ENCODE data around the gene STARD5.

The STARD5 gene

DNA sequence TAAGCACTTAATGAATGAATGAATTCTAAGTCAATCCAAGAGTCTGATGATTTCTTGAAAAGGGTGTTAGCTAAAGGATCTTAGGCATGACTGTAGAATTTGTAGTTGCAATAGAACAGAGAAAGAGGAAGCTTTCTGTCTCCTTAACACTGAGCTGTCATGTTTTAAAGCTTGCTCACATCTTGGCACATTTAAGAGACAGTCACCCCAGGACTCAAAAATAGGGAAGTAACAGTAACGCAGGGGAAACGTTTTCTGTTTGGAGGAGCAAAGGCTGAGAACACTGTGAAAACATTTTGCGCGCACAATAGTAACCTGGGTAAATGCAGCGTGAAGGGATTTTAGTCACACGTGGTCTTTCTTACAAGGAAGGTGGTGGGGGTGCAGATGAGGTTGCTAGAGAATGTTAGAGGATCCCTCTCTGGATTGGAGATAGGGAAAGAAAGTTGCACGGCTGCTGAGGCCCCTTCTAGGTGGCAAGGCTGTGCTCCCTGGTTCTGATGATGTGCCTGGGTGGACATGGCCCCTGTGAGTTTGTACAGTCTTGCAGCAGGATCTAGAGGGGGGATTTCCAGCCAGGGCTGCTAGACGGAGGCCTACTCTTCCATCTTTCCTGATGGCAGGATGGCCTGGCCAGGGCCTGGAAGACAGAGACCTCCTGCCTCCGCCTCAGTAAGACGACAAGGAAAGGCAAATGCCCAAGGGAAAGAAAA is 12.0 kb downstream of the STARD5 start:
- DNase-seq (ENCODE audit: low spot score), result peak; percentile 33

DNA sequence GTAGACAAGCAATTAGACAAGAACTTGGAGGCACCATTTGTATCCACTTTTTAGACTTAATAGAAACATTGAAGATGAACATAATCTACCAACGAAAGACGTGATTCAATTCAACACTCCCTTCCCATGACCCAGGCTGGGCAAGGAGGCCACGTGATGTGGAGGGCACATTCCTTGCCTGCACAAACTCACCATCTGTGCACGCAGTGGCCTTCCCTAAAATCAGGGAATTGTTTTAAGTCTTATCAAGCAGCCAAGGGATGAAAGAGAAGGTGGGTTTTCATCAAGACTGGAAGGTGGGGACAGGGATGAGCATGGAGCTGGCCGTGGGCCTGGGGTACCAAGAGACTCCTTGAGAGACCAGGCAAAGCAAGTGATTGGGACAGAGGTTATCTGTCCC is 13.5 kb downstream of the STARD5 start:
- DNase-seq (ENCODE audit: low spot score), result no peak

DNA sequence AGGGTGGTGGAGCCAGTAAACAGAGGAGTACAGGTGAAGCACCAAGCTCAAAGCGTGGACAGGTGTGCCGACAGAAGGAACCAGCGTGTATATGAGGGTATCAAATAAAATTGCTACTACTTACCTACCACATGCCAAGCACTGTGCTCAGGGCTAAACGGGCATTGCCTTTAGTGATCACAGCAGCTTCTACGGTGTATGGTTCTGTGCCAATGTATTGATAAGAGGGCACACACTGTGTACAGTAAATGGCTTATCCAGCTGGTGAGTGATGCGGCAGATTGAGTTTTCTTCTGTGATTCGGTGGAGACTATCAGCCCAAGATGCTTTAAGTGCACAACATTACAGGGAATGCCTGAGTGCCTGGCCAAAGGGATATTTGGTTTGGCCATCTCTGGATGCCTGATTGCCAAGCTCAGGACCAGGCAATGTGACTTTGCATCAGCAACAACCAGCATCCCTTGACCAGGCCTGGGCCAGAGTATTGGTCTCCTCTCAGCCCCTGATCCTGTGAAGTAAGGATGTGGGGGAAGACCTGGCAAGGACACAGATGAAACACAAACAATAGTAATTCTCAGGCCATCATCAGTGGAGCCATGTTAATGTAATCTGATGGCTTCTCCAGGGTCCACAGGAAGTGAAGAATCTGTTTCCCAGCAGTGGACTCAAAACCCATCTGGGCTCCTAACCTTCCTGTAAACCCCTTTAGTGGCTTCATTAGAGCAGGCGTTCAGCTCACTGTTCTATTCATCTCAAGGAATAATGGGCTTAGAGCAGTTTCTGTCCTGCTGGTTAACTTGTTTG is 14.1 kb downstream of the STARD5 start:
- no peak for DNase-seq (ENCODE audit: low spot score)

DNA sequence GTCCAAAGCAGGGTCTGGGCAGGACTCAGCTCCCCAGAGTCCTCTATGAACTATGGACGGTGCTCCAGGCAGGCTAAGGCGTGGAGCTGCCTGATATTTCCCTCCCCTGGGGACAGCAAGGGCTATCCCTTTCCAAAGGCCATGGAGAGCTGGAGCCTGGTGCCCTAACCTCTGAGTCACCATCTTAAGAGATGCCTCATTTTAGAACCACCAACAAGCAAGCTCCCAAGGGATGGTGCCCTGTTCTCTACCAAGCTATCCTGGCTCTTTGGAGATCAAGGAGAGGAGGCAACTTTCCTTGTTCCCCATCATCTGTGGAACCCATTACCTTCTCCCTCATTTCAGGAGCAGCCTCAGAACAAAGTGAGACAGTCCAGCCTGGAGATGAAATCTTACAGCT is 15.7 kb downstream of the STARD5 start:
- no peak for DNase-seq (ENCODE audit: low spot score)

DNA sequence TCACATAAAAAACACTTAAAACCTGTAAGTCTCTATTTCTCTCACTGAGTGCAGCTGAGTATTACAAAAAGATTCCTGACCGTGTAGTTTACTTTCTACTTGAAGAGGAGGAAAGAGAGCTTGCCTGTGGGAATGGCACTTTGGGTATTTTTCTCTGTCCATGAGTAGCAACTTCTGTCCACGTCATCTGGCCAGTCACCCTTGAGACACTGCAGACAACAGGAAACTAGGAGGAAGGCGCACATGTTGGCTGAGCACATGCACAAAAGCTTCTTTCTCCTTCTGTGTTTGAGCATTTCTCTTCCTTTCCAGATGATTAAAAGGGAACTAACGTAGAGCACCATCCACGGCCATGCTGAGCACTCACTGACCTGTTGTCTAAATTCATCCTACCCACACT is 19.7 kb downstream of the STARD5 start:
- peak; percentile 67 for DNase-seq (ENCODE audit: low spot score)

DNA sequence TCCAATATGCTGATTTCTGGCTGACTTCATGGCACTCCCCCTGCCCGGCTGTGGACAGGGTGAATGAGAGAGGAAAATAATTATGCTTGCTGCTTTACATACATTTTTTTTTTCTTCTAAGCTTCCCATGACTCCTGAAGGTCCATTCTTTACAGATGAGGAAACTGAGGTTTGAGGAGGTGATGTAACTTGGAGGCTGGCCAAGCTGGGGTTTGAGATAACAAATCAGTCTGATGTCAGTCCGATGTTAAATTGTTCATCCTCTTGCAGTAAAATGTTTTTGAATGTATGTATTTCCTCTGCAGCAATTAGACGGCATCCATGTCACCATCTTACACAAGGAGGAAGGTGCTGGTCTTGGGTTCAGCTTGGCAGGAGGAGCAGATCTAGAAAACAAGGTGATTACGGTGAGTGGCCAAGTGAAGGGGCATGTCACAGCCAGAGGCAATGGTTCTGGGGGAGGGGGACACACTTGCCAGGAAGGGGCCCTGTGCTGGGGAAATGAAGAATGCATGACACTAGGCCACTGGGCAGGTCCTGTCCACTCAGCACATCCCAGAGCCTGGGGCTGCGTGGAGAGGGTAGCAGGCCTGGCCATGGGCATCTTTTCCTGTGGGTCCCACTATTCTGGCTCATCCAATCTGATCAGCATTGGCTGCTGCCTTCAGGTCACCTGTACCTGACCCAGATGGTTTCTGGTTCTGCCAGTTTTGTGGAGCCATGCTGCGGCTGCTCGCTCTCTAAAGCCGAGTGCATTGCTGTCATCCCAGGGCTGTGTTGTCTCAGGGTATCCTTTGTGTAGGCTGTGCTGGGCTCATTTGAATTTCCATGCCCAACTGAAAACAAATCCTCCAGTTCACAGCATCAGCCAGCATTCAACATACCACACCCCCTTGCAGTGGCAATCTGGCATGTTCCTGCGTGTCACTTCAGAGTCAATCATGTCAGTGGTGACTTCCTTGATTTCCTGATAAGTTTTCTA is 20.4 kb downstream of the STARD5 start:
- no peak for DNase-seq (ENCODE audit: low spot score)

DNA sequence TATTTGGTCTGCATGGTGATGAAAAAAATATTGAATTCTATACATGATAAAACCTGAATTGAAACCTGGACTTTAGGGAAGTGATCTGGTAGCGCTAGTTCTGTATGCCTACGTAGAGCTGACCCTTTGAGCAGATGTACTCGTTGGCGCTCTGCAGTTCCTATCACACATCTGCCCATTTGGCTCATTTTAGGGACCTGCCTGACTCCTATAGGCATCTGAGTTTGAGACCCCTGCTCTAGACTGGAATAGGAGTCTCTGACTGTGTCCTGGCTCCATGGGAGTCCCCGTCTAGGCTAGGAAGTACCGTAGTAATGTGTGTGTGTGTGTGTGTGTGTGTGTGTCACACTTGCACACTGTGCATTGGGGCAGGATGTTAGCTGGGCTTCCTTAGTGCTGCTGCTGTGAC is 21.2 kb downstream of the STARD5 start:
- DNase-seq (ENCODE audit: low spot score), result no peak

DNA sequence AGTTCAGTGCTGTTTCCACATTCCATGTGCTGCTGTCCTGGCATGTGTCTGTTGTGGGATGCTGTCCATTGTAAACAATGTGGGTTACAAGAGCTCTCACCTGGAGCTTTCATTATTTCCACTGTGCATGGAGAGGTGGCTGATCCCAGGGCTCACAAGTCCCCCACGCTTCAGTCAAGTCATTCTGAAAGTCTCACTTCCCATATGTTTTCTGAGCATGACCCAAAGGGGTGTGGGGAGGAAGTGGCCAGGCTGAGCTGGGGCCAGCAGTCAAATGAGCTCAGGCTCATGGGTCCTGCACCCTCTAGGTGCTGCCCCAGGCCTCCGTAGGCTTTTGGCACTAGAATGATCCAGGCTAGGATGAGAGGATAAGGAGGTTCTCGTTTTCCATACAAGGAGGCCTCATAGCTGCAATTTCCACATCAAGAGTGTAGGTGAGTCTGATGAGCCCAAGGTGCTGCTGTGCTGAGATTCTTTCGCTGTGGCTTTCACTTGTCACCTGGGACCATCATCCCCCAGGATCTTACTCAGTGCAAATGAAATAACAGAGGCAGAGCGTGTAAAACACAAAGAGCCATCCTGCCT is 22.0 kb downstream of the STARD5 start:
- no peak for DNase-seq (ENCODE audit: low spot score)

DNA sequence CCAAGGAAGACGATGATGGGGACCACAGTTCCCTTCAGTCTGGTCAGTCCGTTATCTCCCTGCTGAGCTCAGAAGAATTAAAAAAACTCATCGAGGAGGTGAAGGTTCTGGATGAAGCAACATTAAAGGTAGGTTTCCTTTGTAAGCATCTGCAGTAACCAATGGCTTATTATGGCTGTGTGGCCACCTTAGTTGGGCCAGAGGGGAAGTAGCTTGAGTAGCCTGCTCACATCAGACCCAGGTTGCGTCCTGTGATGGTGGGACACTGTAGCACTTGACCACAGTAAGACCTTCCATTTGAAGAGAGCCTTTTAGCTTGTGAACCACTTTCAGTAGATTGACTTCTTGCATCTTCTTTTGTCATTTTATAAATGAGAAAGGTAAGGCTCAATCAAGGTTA is 22.6 kb downstream of the STARD5 start:
- DNase-seq (ENCODE audit: low spot score), result no peak

DNA sequence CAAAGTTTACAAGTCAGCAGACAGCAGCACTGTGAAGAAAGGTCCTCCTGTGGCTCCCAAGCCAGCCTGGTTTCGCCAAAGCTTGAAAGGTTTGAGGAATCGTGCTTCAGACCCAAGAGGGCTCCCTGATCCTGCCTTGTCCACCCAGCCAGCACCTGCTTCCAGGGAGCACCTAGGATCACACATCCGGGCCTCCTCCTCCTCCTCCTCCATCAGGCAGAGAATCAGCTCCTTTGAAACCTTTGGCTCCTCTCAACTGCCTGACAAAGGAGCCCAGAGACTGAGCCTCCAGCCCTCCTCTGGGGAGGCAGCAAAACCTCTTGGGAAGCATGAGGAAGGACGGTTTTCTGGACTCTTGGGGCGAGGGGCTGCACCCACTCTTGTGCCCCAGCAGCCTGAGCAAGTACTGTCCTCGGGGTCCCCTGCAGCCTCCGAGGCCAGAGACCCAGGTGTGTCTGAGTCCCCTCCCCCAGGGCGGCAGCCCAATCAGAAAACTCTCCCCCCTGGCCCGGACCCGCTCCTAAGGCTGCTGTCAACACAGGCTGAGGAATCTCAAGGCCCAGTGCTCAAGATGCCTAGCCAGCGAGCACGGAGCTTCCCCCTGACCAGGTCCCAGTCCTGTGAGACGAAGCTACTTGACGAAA is 24.2 kb downstream of the STARD5 start:
- no peak for DNase-seq (ENCODE audit: low spot score)

DNA sequence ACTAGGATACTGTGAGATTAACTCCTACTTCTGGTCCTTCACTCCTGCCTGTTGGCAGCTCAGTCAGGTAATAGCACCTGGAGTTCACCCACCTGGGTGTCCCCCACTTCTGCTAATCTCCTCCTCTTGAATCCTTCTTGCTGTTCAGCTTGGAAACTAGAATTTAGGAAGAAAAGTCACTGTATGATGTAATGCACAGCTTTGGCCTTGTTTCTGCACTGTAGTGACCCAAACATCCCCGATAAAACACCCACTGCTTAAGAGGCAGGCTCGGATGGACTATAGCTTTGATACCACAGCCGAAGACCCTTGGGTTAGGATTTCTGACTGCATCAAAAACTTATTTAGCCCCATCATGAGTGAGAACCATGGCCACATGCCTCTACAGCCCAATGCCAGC is 24.8 kb downstream of the STARD5 start:
- DNase-seq (ENCODE audit: low spot score), result no peak

DNA sequence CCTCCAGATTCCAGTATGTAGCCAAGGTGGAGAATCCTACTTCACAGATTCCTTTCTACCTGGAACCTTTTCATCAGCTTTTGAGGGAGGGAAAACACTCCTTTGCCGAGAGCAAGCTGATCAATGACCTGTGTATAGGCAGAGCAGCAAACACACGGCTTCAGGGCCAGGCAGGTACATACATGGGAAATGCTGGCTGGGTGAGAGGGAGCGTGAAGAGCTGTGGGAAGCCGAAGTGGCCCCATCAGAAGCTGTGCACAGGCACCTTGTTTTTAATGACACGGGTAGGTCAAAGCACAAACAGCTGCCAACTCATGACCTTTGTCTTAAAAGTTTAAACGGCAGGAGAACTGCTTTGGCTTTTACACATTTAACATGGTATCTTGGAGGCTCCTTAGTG is 25.3 kb downstream of the STARD5 start:
- DNase-seq (ENCODE audit: low spot score), result no peak

DNA sequence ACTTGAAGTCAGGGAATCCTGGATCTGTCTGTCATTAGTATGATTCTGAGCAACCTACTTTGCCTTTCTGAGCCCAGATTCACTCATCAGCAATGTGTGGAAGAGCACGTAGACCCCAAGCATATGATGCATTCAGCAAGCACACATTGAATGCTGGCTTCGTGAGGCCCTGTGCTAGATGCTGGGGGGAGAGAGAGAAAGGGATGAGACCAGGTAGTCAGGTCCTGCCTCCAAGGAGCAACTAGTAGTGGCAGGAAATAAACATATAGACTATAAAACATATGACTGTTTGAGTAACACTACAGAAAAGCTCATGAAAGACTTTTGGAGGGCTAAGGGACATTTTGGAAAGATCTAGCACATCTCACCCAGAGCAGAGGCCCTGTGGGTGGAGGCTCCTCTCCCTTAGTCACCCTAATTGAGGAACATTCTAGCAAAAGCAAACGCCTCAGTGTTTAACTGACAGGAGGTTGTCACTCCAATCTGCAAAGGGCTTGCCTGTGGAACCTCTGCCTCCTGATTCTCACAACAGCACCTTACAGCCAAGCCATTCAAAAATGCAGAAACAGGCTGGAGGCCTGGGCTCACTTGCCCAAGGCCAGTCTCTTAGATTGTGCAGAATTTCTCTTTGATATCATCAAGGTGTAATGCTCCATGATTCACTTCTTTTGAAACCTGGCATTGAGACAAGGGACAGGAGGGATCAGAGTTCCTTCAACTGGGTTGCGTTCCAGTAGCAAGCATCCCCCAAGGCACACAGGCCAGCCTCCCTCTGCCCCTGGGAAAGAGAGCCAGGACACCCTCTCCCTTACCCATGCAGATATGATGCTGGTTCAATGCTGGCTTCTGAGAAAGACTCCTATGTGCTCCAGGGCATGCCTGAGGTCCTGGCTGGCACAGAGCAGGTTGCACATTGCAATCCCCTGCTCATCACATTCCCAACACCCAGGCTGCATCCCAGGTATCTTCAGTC is 26.1 kb downstream of the STARD5 start:
- no peak for DNase-seq (ENCODE audit: low spot score)

DNA sequence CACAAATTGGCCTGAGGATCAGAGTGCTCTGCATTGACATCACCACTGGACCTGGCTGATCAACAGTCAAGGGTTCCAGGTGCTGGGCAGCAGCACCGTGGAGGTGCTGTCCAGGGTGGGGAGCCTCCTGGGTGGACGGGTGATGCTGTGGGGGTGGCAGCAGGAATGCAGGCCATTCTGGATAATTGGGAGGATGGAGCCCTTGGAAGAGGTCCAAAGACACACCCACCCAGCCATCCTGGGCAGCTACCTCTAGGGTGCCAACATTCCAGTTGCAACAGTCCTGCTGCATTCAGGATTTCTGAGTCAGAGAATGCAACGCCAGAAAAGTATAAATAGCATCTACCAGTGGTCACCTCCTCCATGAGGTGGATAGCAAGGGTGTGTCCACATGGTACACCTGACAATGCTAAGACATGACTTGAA is 26.8 kb downstream of the STARD5 start:
- DNase-seq (ENCODE audit: low spot score), result peak; percentile 76

DNA sequence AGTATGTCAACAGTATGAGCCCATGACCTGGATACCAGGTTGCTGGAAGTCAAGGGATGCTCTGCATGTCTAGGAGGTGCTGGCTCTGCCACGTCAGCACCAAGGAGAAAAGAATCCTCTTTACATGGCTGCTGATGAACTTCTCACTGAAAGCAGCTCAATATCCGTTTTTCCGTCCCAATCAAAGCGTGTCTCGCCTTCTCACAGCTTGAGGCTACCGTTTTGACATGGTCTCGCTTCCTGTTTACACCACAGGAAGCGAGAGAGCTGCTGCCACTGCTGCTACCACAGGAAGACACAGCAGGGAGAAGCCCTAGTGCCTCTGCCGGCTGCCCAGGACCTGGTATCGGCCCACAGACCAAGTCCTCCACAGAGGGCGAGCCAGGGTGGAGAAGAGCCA is 27.3 kb downstream of the STARD5 start:
- no peak for DNase-seq (ENCODE audit: low spot score)

DNA sequence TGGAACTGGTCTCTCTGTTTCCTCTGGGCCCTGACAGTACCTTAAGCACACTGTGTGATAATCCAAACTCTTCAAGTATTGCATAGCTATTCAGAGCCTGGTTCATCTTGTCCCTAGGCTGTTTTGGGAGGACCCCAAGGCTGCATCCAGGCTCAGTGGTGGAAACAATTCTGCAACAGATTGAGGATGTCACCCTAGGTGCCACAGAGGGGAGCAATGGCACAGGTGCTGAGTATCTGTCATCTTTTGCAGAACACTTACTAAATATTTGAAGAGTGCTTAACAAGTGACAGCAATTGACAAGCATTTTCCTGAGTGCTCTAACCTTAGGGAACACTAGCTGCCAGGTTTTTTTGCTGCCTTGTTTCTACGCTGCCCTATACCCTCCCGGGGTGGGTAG is 27.8 kb downstream of the STARD5 start:
- no peak for DNase-seq (ENCODE audit: low spot score)

DNA sequence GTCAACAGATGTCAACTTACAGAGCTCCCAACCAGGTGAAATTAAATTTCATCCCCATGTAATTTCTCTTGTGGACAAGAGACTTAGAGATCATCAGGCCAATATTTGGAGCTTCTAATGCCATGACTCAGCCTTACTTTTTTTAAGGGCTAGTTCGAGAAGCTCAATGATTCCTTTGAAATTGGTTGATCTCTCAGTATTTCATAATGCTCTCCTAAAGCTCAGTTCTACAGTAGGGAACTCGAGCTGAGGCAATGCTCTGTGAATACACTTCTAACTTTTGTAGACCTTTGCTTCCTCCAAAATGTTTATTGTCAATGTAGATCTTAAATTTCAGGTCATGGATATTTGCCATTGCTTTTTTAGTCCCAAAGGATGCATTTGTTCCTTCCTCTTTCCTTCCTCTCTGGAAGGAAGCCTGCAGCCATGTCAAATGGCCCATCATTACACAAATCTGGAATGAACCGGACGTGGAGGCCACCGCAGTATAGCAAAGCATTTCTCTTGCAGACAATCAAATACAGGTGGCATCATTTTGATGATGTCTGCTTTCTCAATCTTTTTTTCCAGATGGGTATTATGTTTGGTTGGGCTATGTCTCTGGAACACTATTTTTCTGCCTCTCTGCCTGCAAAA is 28.3 kb downstream of the STARD5 start:
- no peak for DNase-seq (ENCODE audit: low spot score)

DNA sequence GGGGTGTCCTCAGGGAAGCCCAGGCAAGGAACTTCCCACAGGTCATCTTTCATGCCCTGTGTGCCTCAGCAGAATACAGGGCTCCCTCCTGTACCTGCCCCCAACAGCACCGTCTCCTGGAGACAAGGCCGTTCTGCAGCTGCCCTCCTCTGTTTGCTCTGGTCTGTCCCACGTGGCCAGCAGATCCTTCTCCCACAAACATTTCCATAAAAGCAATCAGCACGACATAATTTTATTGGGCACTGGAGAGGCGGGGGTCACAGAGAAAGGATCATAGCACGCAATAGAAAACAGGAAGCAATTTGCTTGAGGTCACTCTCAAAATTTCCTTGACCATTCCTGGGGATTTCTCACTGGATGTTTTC is 29.4 kb downstream of the STARD5 start:
- DNase-seq (ENCODE audit: low spot score), result no peak

DNA sequence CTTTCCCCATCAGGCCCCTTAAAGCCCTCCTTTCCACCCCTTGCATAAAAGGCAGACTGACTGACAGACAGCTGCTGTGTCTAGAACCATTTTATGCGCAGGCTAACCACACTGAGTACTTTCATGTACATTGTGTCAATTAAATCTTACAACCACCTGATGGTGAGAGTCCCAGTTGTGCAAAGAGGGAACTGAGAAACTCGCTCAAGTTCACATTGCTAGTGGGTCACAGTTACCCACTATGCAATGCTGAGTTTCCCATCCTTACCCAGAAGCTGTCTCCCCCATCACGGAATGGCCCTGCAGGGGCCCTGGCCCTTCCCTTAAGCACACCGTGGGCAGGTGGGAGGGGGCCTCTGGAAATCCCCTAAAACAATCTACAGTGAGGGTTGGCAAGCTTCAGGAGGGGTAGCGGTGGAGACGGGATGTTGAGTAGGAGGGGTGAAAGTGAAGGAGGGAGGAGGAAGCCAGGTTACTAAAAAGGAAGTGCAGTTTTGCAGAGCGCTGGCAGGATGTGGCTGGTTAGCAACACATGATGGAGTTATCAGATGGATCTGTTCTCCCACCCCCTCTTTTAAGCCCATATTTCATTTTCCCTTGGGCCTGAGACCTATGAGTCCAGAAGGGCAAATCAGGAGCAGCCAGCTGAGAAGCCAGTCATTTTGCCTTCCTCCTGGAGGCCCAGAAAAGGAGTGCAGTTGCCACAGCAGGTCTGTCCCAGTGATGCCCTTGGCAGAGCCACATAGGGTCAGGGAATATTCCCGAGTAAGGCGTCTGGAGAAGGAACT is 30.0 kb downstream of the STARD5 start:
- DNase-seq (ENCODE audit: low spot score), result no peak

All from AG08395 (cell line).